ENCODE data around the gene RTL1.

RTL1 gene

GRCh38 chr14:100851946-100852620 is 51.4 kb downstream of the RTL1 start:
- DNase-seq (ENCODE audit: extremely low read depth in 1 of 2, low read depth in 1 of 2), result no peak

GRCh38 chr14:100851586-100851916 is 52.0 kb downstream of the RTL1 start:
- no peak for DNase-seq (ENCODE audit: extremely low read depth in 1 of 2, low read depth in 1 of 2)

- peak; percentile 54 to 71 for DNase-seq (ENCODE audit: extremely low read depth in 1 of 2, low read depth in 1 of 2)
Observed at GRCh38 chr14:100850841-100851585, 52.5 kb downstream of the RTL1 start.

DNA sequence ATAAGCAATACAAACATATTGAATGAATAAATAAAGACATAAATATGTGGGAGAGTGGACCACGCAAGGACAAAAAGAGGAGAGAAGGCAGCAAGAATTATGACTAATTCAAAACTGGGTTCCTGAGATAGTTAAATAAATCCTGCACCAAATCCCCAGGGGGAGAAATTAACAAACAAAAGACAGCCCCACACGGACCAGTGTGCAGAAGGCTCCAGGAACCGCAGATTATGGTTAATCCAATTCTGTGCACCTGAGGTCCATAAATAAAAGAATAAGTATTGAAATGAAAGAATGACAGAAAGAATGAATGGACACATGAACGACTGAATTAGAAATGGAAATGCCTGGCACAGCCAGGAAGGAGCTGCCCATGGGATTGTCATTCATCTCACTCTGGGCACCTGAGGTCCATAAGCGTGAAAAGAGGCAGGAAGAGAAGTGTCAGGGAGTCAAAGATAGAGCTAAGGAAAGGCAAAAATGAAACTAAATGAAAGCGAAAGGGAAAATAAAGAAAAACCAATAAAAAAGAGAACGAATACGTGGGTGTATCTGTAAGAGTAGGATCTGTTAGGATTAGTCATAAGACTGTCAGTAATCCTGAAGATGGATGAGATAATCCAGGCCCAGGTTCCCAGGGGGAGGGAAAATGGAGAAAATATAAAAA is 54.3 kb downstream of the RTL1 start:
- DNase-seq (ENCODE audit: extremely low read depth in 1 of 2, low read depth in 1 of 2), result no peak

DNA sequence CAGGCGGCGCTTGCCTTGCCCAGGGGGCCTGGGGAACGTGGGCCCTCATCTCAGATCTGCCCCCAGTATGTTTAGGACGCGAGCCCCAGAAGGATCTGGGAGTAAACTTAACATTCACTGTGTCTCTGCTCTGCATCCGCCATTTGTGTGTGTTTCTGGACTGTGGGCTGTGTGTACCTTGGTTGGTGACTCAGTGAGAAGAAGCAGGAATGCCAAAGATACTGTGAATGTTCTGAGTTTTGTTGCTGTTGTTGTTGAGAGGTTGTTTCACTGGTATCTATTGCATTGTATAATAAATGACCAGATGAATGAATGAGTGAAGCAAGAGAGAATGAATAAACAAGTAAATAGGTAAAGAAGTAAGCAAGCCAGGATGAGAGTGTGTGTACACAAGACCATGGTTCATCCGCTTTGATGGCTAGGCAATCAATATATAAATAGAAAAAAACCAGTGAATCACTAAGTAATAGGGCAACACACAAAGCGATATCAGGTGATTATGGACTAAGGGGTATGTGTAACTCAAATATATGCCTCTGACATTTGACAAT is 57.1 kb downstream of the RTL1 start:
- no peak for DNase-seq (ENCODE audit: extremely low read depth in 1 of 2, low read depth in 1 of 2)

GRCh38 chr14:100845341-100845740 is 58.2 kb downstream of the RTL1 start:
- DNase-seq (ENCODE audit: extremely low read depth in 1 of 2, low read depth in 1 of 2), result no peak

DNA sequence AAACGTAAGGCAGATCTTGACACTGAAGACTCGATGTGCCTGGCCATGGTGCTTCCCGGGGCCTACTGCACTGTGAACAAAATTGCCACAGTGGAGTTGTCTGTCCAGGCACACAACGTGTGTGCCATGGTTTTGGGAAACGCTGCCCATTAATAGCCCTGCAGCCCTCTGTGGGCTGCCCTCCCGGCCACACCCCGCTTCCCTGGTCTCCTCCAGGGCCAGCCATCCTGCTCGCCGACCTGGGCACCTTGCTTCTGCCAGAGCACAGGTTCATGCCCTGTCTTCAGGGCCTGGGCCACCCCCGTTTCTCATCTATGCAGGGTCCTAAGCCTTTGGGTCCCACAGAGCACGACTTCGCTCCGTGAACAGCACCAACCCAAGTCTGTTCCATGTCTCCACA is 58.7 kb downstream of the RTL1 start:
- no peak for DNase-seq (ENCODE audit: extremely low read depth in 1 of 2, low read depth in 1 of 2)

GRCh38 chr14:100844421-100844820 is 59.1 kb downstream of the RTL1 start:
- DNase-seq (ENCODE audit: extremely low read depth in 1 of 2, low read depth in 1 of 2), result no peak

DNA sequence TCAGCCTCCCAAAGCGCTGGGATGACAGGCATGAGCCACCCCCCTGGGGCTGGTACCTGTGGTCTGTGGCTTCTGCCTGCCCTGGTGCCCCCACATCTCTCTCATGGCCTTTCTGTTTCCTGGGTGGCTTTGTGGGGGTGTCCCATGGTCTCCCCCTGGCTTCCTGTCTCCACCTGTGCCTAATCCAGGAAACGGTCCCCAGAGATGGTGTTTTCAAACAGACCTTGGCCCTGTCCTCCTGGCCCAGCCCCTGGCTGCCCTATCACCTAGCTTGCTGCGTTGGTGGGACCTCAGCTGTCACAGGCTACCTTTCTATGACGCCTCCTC is 59.5 kb downstream of the RTL1 start:
- peak in 1 of 2 donors; percentile 6 for DNase-seq (ENCODE audit: extremely low read depth in 1 of 2, low read depth in 1 of 2)

DNA sequence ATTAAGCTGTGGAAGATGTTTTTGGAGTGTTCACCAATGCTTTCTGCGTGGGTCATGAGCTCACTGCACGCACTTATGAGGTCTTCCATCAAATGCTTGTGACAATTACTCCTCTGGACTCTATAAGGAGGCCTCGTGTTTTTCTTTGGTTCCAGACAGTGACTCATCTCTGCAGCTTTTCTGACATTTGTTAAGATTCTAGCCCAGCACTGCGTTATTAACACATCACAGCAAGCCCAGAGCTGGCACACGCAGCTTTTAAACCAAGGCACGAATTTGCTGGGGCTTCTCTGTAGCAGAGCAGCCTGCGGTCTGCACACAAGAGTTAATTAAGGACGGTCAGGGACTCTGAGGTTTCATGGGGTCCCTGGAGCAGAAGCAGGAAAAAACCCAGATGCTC is 60.7 kb downstream of the RTL1 start:
- DNase-seq (ENCODE audit: extremely low read depth in 1 of 2, low read depth in 1 of 2), result no peak

- no peak for DNase-seq (ENCODE audit: extremely low read depth in 1 of 2, low read depth in 1 of 2)
Observed at GRCh38 chr14:100841761-100842403, 61.6 kb downstream of the RTL1 start.

DNA sequence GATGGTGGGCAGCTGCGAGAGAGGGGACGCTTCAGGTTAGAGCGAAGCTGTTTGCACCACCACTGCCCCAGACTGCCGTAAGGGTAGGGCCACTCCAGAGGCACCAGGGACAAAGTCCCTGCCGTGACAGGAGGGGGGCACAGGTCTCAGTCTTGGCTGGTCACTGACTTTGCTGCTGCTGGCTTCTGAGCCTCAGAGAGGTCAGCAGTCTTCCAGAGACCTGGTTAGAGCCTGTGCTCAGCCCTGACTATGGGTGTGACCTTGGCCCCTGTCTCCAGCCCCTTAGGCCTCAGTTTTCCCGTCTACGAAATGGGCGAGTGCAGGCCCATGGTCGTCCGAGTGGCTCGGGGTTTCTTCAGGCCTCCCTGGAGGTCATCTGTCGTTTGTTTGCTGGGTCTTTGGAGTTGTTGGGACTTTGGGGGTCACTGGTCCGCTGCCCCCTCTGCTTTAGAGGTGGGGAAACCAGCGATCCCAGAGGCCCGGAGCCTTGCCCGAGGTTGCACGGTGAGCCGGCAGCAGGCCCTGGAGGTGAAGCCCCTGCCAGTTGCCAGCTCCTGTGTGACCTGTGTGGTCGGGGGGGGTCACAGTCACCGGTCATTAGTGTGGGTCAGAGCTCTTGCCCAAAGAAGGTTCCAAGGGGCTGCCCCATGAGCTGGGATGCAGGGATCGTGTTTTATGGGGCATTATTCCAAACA is 62.3 kb downstream of the RTL1 start:
- DNase-seq (ENCODE audit: extremely low read depth in 1 of 2, low read depth in 1 of 2), result no peak

GRCh38 chr14:100840286-100841065 is 63.0 kb downstream of the RTL1 start:
- DNase-seq (ENCODE audit: extremely low read depth in 1 of 2, low read depth in 1 of 2), result no peak

DNA sequence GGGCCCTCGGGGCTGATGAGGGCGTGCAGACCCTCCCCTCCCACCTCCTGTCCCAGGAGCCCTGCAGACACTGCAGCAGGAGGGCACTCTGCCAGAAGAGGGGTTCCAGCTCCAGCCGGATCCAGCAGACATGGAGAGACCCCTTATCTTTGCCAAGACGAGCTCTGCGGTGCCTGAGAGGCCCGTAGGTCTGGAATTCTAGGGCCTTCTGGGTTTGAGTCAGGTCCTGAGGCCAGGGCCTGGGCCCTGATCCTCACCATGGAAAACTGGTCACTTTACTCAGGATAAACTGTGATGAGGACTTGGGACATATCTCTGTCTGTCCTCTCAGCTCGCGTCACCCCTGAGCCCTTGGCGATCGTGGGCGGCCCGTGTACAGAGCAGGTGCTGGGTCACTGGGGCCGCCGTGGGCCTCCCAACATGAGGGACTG is 63.8 kb downstream of the RTL1 start:
- no peak for DNase-seq (ENCODE audit: extremely low read depth in 1 of 2, low read depth in 1 of 2)

GRCh38 chr14:100839315-100839585 is 64.3 kb downstream of the RTL1 start:
- DNase-seq (ENCODE audit: extremely low read depth in 1 of 2, low read depth in 1 of 2), result no peak

- DNase-seq (ENCODE audit: extremely low read depth in 1 of 2, low read depth in 1 of 2), result no peak
Observed at GRCh38 chr14:100838493-100839314, 64.8 kb downstream of the RTL1 start.

- no peak for DNase-seq (ENCODE audit: extremely low read depth in 1 of 2, low read depth in 1 of 2)
Observed at GRCh38 chr14:100837805-100838350, 65.6 kb downstream of the RTL1 start.

GRCh38 chr14:100836941-100837804 is 66.3 kb downstream of the RTL1 start:
- no peak for DNase-seq (ENCODE audit: extremely low read depth in 1 of 2, low read depth in 1 of 2)
